GM11168 (cell line): Measurements from ENCODE around the gene TP53AIP1.
"Not testable (repeated sequence)": the region's sequence is repeated elsewhere in the genome, so short reads cannot be mapped to it uniquely, and the experiment has no call there.

Experiments used
- in situ Hi-C: fragments of 300-500 bp; cut with MboI; formaldehyde crosslinking; loops from one replicate; pipeline ENCODE4 v1.12.0; 2022; ENCODE audit warnings: low sequenced_read_pairs; ENCODE audit not compliant: unreplicated experiment

The TP53AIP1 gene

GRCh38 chr11:128927108-128927461, 15.6 kb downstream of the TP53AIP1 start:
- in situ Hi-C loops, result no loop called here

- in situ Hi-C loops, result no loop called here
Measured at GRCh38 chr11:128926437-128927107, 16.1 kb downstream of the TP53AIP1 start.

GRCh38 chr11:128926000-128926399, 16.7 kb downstream of the TP53AIP1 start:
- in situ Hi-C loops, result no loop called here

- in situ Hi-C loops, result no loop called here
Measured at GRCh38 chr11:128925250-128925600, 17.4 kb downstream of the TP53AIP1 start.

- in situ Hi-C loops, result no loop called here
Measured at GRCh38 chr11:128924510-128925249, 18.0 kb downstream of the TP53AIP1 start.

- in situ Hi-C loops, result no loop called here
Measured at GRCh38 chr11:128924104-128924503, 18.6 kb downstream of the TP53AIP1 start.

- in situ Hi-C loops, result no loop called here
Measured at GRCh38 chr11:128921793-128922192, 20.9 kb downstream of the TP53AIP1 start.

- in situ Hi-C loops, result no loop called here
Measured at GRCh38 chr11:128920666-128921065, 22.0 kb downstream of the TP53AIP1 start.

- in situ Hi-C loops, result not testable (repeated sequence)
Measured at GRCh38 chr11:128919635-128920034, 23.0 kb downstream of the TP53AIP1 start.

GRCh38 chr11:128919216-128919615, 23.5 kb downstream of the TP53AIP1 start:
- in situ Hi-C loops, result no loop called here

GRCh38 chr11:128917144-128917724, 25.4 kb downstream of the TP53AIP1 start:
- in situ Hi-C loops, result no loop called here

- in situ Hi-C loops, result no loop called here
Measured at GRCh38 chr11:128916681-128917080, 26.0 kb downstream of the TP53AIP1 start.

GRCh38 chr11:128916037-128916572, 26.6 kb downstream of the TP53AIP1 start:
- in situ Hi-C loops, result no loop called here

- in situ Hi-C loops, result no loop called here
Measured at GRCh38 chr11:128915149-128915521, 27.5 kb downstream of the TP53AIP1 start.

- in situ Hi-C loops, result no loop called here
Measured at GRCh38 chr11:128914216-128915148, 28.2 kb downstream of the TP53AIP1 start.

GRCh38 chr11:128913806-128914205, 28.9 kb downstream of the TP53AIP1 start:
- in situ Hi-C loops, result no loop called here

- in situ Hi-C loops, result no loop called here
Measured at GRCh38 chr11:128911701-128912100, 31.0 kb downstream of the TP53AIP1 start.

- in situ Hi-C loops, result no loop called here
Measured at GRCh38 chr11:128911239-128911638, 31.4 kb downstream of the TP53AIP1 start.

- in situ Hi-C loops, result no loop called here
Measured at GRCh38 chr11:128910576-128910975, 32.1 kb downstream of the TP53AIP1 start.

GRCh38 chr11:128909438-128910125, 33.1 kb downstream of the TP53AIP1 start:
- in situ Hi-C loops, result no loop called here
